Gastrocnemius medialis (tissue), 4 donors: Measurements from ENCODE around the gene TNIK.

Experiments
- POLR2A ChIP-seq, 2 donors: fragments of 450-650 bp; IDR thresholded peaks; one replicate each; pipeline ENCODE4 v1.6.1; 2017; ENCODE audit warnings: antibody characterized with exemption in 2 of 2, mild to moderate bottlenecking in 2 of 2, moderate library complexity in 2 of 2
- TF ChIP-seq, protein P1 (sequence below), 5 experiments: fragments of 450-650 bp in 3 of 5; fragments of 200-600 bp in 2 of 5; sonication (generic) in 2 of 5; IDR thresholded peaks in 4 of 5; conservative IDR thresholded peaks in 1 of 5; 1 replicate in 4 of 5; 2 replicates in 1 of 5; pipeline ENCODE4 v1.5.1; 2016 to 2019; ENCODE audit warnings: antibody characterized with exemption in 5 of 5, mild to moderate bottlenecking in 3 of 5, moderate library complexity in 3 of 5

DNA sequence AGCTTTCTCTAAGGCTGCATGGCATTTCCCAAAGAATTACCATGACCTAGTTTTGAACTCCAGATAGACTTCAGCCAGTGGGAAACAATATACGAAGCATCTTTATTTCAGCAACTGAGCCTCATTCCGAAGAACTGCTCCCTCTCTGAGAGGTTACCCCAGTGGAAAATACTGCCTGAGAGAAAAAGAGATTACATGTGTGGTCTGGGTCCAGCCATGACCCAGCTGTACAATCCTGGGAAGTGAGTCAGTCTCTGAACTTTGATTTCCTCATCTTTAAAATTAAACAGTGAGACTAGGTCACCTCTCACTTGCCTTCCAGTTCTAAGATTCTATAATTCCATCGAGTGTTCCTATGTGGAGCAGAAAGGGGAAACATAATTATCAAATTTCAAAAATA, 42.4 kb downstream of the TNIK start:
- no peak for TF ChIP-seq POLR2A (IDR thresholded peaks at IDR 0.05)
- TF ChIP-seq, protein P1, sequence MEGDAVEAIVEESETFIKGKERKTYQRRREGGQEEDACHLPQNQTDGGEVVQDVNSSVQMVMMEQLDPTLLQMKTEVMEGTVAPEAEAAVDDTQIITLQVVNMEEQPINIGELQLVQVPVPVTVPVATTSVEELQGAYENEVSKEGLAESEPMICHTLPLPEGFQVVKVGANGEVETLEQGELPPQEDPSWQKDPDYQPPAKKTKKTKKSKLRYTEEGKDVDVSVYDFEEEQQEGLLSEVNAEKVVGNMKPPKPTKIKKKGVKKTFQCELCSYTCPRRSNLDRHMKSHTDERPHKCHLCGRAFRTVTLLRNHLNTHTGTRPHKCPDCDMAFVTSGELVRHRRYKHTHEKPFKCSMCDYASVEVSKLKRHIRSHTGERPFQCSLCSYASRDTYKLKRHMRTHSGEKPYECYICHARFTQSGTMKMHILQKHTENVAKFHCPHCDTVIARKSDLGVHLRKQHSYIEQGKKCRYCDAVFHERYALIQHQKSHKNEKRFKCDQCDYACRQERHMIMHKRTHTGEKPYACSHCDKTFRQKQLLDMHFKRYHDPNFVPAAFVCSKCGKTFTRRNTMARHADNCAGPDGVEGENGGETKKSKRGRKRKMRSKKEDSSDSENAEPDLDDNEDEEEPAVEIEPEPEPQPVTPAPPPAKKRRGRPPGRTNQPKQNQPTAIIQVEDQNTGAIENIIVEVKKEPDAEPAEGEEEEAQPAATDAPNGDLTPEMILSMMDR (IDR thresholded peaks at IDR 0.05 in 4 of 5, conservative IDR thresholded peaks at IDR 0.05 in 1 of 5), result no peak
